Aorta (tissue), 5 donors: Measurements from ENCODE around the gene GAB2. TPM values are rescaled to one million over a fixed set of nuclear protein-coding genes. Genes with fewer than 3 reads are reported as not detected.
A peak's percentile ranks its signal among the peaks of the same experiment; 100 is the strongest.

ENCODE experiments used
- ATAC-seq: fragments of 200-7000 bp; cut with Tn5 transposase; one replicate; pipeline ENCODE4 v1.9.1; 2022; ENCODE audit warnings: moderate library complexity; ENCODE audit not compliant: low FRiP score
- DNase-seq, 2 donors: peaks; one replicate each; pipeline ENCODE4 v3.0.0-alpha.2; 2020
- H3K27ac ChIP-seq, 2 donors: one replicate each; pipeline ENCODE4 v1.5.1; 2013; ENCODE audit warnings: low read length in 2 of 2, mild to moderate bottlenecking in 2 of 2, moderate library complexity in 2 of 2, control low read depth in 1 of 2, inconsistent platforms in 1 of 2, low read depth in 1 of 2
- H3K27me3 ChIP-seq, 2 donors: one replicate each; pipeline ENCODE4 v1.6.1; 2013; ENCODE audit warnings: control low read depth in 1 of 2, low read length in 1 of 2, mild to moderate bottlenecking in 1 of 2, moderate library complexity in 1 of 2; ENCODE audit not compliant: insufficient read depth in 2 of 2, control insufficient read depth in 1 of 2
- H3K36me3 ChIP-seq, 2 donors: one replicate each; pipeline ENCODE4 v1.6.1; 2013; ENCODE audit warnings: control low read depth in 1 of 2, low read length in 1 of 2, mild to moderate bottlenecking in 1 of 2; ENCODE audit not compliant: insufficient read depth in 2 of 2, control insufficient read depth in 1 of 2
- H3K4me1 ChIP-seq, 2 donors: one replicate each; pipeline ENCODE4 v1.6.1; 2013; ENCODE audit warnings: low read length in 2 of 2, control low read depth in 1 of 2, mild to moderate bottlenecking in 1 of 2, moderate library complexity in 1 of 2; ENCODE audit not compliant: insufficient read depth in 2 of 2, control insufficient read depth in 1 of 2
- H3K4me3 ChIP-seq, 2 donors: one replicate each; pipeline ENCODE4 v1.5.1; 2013; ENCODE audit warnings: low read length in 2 of 2, control low read depth in 1 of 2, mild to moderate bottlenecking in 1 of 2
- H3K9me3 ChIP-seq: one replicate; pipeline ENCODE4 v1.6.1; 2013; ENCODE audit warnings: mild to moderate bottlenecking, low read length; ENCODE audit not compliant: control insufficient read depth
- WGBS, 2 donors: extraction: QIAGEN DNeasy Blood & Tissue Kit; methylation state at CpG; one replicate each; pipeline ENCODE4 v1.1.7; 2013; 5-methylcytosine and 5-hydroxymethylcytosine counted together
- intact Hi-C, 2 donors: fragments of 100-400 bp; cut with DNase I; formaldehyde crosslinking; loops; one replicate each; pipeline versions ENCODE4 v1.14.2 to v1.15.0; 2022
- polyA plus RNA-seq, 2 donors: library from polyadenylated mRNA; stranded (reverse); fragments of 200-250 nt; gene quantifications; one replicate each; pipeline ENCODE4 v1.2.3, GENCODE V29; 2013
- total RNA-seq, 2 donors: library from RNA; stranded (reverse); fragmentation: NEBNext Ultra II Directional; extraction: Animal tissue kit (Norgen Biotek cat#: 25700); gene quantifications; one replicate each; pipeline ENCODE4 v1.2.1, GENCODE V29; 2021
- donor health status: healthy with polysubstance abuse.
- donor health status: Bipolar disorder and iron deficiency.
- donor health status: DM: no; HTN: no; CAD: no.
- donor health status: DM: no; HTN: no; CAD: no.
- donor health status: DM: yes; HTN: yes; CAD: no.

GAB2 gene
- total and polyA plus RNA-seq, 4 donors: 19.3 to 82.6 (median 55.2) TPM

DNA sequence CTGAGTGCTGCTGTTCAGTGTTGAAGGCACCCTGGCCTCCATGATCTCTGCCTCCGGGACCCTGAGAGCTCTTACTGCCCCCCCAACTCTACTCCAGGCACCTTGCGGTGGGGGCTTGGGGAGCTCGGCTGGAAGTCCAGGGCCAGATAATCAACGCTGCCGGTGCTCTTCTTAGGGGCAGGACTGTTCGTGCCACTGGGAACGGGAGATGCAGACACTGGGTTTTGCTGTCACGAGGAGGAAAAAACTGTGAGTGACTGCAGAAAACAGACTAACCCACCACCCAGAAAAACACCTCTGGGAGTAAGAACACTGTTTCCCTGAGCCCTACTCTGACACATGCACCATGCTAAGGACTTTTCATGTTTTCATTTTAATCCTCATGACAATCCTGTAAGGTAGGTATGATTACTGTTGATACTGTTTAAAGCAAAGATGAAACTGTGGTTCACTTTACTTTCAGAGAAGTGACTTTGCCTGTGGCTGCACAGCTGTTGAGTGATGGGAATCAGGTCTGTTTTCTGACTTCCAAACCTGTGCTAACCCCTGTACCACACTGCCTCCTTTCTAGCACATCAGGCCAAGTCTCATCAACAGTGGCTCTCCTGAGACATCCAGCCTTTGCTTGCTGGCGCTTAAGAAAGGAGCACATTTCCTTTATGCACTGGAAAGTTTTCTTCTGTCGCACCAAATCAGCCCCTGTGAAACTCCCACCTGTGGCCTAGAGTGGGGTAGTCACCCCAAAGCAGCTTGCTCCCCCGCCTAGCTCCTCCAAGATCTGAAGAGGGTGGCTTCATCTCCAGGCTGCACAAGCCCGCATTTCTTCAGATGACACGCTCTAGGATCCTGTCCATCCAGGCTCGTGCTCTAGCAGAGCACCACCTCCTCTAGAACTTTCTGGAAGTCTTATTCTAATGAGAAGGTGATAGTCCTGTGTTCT, 197.1 kb downstream of the GAB2 start:
- intact Hi-C loops: no loop called here
- H3K27me3 ChIP-seq: no peaks in the 10 kb centered on the region
- 87 to 90% methylated on average over 14 of the region's 14 CpGs for WGBS, 2 donors
- peaks cover 5 to 12% of the 10 kb centered on the region in 2 donors for H3K36me3 ChIP-seq
- H3K4me3 ChIP-seq: no peak overlapping the region
- ATAC-seq (no peak), DNase-seq (no peak)
- no peak overlapping the region for H3K27ac ChIP-seq
- no peaks in the 10 kb centered on the region for H3K9me3 ChIP-seq
- H3K4me1 ChIP-seq: no peaks in the 10 kb centered on the region

DNA sequence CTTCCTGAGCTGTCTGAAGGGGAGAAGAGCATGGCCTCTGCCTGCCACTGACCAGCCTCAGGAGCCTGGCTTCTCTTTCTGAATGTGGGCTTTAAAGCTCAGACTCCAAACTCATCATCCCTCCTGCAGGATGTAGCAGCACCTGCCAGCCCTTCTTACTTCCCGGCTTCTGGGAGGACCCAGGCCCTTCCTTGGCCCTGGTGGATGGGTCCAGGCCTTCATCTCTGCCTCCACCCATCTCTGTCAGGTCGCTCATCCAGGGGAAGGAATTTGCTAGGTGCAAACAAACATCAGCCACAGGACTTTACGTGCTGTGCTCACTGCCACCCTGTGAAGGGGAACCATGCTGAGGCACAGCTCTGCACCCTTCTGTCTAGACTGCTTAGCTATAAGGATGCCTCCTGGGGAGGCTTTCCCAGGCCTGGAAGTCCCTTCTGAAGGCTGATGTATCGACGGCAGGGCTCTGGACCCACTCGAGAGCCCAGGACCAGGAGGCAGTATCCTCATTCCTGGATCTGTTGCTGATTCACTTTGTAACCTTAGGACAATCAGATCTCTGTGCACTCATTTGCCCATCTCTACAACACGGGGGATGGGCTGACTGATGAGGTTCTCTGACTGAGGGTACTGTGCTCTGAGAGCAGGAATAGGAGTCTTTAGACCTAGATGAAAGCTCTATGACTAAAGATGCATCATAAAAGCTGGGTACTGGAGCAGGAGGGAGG, 198.0 kb downstream of the GAB2 start:
- Histone ChIP-seq H3K36me3 (peaks cover 0 to 11% of the 10 kb centered on the region in 2 donors), H3K27me3 (no peaks in the 10 kb centered on the region), H3K9me3 (no peaks in the 10 kb centered on the region), H3K4me3 (no peak overlapping the region), H3K4me1 (no peaks in the 10 kb centered on the region), H3K27ac (no peak overlapping the region)
- 89 to 93% methylated on average over 7 of the region's 7 CpGs for WGBS, 2 donors
- ATAC-seq: no peak
- no peak for DNase-seq
- intact Hi-C loops: no loop called here

DNA sequence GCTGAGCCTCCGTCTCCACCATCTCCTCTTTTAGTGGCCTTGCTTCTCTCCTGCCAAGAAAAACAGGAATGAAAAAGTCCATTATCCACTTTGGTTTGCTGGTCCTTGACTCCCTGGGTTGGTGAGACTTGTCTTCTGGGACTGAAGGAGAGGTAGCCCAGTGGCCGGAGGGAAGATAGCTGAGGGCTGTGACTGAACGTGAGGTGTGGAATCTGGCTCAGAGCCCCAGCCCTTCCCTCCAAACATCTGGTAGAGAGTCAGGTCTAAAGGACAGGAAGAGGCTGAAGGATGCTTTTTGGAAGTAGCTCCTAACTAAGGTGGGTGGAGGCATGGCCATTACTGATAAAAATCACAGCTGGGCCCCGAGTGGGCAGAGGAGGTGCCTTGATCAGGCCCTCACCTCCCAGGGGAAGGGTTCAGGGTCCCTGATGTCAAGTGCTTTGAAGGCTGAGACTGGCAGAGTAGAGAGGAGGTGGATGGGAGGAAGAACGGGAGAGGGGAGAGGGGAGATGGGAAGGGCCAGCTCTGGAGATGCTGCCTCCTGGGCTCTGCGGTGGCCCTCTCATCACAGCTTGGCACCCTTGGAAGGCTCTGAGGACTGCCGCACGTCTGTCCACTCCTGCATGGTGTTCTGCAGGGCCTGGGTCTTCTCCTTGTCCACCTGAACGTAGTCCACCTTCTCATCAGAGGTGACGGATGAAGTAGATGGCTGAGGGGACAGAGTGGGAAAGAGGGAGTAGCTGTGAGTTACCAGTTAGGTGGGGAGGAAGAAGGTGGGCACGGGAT, 198.7 kb downstream of the GAB2 start:
- intact Hi-C loops: no loop called here
- no peaks in the 10 kb centered on the region for H3K4me1 ChIP-seq
- no peaks in the 10 kb centered on the region for H3K9me3 ChIP-seq
- no peak for ATAC-seq
- 74 to 77% methylated on average over 11 of the region's 11 CpGs for WGBS, 2 donors
- no peak overlapping the region for H3K4me3 ChIP-seq
- H3K27me3 ChIP-seq: no peaks in the 10 kb centered on the region
- H3K27ac ChIP-seq: no peak overlapping the region
- DNase-seq: peak in 1 of 2 donors; percentile 62
- H3K36me3 ChIP-seq: peaks cover 0 to 7% of the 10 kb centered on the region in 2 donors

DNA sequence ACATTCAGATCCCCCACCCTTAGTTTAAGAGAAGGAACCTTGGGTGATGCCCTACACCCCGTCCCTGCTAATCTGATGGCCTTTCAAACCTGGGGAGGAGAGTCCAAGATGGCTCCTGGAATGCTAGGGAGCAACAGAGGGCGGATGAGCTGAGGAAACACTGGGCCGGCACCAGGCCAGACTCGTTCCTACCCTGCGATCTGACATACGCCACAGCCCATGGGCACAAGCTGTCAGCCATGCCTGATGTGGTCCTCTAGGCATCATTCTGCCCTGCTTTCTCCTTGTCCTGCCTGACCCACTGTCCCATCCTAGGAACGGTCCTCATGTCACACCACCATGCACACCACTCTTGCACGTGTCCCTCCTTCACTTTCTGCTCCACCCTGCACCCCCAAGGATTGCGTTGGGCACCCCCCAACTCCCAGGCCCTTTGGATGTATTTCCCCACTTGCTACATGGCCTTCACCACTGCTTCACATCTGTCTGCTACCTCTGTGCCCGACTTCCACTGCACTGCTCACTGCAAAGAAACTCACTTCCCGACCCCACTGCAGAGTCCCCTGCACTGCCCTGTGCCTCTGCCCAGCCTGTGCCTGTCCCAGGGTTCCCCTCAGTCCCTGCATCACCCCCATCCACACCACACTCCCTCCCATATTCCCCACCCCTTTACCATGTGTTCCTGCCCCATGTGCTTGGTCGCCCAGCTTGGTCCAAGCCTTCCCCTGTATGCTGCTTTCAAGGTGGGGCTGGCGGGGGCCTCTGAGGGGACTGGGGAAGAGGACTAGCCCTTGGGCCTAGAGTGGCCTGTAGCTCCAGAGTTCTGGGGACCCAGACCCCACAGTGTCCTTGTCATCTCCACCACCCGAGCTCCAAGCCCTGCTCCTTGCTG, 199.7 kb downstream of the GAB2 start:
- intact Hi-C loops: no loop called here
- no peak overlapping the region for H3K4me3 ChIP-seq
- ATAC-seq (no peak), DNase-seq (peak in 1 of 2 donors; percentile 55)
- H3K27ac ChIP-seq: no peak overlapping the region
- WGBS, 2 donors: 94 to 95% methylated on average over 14 of the region's 14 CpGs
- no peaks in the 10 kb centered on the region for H3K27me3 ChIP-seq
- H3K4me1 ChIP-seq: no peaks in the 10 kb centered on the region
- no peaks in the 10 kb centered on the region for H3K9me3 ChIP-seq
- peaks cover 0 to 7% of the 10 kb centered on the region in 2 donors for H3K36me3 ChIP-seq

DNA sequence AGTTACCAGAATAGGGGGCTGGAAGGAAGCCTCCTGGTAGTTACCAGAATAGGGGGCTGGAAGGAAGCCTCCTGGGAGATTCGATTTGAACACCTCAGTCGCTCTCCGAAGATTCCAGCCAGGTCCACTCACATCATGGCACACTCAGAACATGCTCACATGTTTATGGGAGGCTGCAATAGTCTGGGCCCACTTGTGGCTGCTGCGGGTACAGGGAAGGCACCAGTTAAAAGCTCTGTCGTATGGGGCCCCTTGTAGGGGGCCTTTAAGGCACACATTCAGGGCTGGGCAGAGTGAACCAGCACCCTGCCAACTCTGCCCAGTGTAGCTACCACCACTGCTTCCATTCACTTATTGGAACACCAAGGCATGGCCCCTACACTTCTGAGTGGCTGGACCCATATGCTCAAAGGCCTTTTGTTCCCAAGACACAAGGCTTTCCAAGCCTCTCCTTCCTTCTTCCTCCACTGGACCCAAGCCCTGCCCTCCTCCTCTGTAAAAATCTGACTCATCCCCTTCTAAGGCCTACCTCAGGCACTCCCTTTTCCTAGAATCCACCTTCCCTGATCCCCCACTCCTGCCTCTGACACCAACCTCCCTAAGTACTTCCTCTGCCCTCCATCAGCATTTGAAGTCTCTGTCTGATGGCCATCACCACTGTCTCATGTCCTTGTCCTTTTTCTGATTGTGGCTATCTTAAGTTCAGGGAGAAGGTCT, 200.9 kb downstream of the GAB2 start:
- peaks cover 0 to 6% of the 10 kb centered on the region in 2 donors for H3K36me3 ChIP-seq
- ATAC-seq (no peak), DNase-seq (peak in 1 of 2 donors; percentile 55)
- intact Hi-C loops: no loop called here
- no peaks in the 10 kb centered on the region for H3K27me3 ChIP-seq
- H3K9me3 ChIP-seq: no peaks in the 10 kb centered on the region
- WGBS, 2 donors: 87 to 92% methylated on average over 5 of the region's 5 CpGs
- no peak overlapping the region for H3K27ac ChIP-seq
- H3K4me3 ChIP-seq: no peak overlapping the region
- H3K4me1 ChIP-seq: no peaks in the 10 kb centered on the region

DNA sequence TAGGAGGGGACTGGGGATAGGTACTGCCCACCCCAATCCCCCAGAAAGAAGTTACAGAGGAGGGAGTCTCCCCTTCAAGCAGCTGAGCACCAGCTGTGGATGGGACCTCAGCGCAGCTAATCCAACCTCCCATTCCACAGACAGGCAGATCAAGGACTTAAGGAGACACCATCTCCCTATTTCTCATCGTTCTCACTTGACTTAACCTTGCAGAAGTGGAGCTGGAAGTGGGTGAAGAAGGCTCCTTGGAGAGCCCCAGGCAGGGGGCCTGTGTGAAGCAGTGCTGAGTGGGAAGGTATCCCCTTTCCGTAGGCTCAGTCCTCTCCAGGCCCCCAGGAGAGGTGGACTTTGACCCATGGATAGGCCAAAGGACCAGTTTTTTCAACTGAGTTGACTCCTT, 201.6 kb downstream of the GAB2 start:
- Histone ChIP-seq H3K36me3 (peaks cover 0 to 3% of the 10 kb centered on the region in 2 donors), H3K27ac (no peak overlapping the region), H3K4me1 (no peaks in the 10 kb centered on the region), H3K4me3 (no peak overlapping the region), H3K9me3 (no peaks in the 10 kb centered on the region), H3K27me3 (no peaks in the 10 kb centered on the region)
- 87 to 92% methylated on average over 3 of the region's 3 CpGs for WGBS, 2 donors
- DNase-seq (no peak), ATAC-seq (no peak)
- intact Hi-C loops: no loop called here

DNA sequence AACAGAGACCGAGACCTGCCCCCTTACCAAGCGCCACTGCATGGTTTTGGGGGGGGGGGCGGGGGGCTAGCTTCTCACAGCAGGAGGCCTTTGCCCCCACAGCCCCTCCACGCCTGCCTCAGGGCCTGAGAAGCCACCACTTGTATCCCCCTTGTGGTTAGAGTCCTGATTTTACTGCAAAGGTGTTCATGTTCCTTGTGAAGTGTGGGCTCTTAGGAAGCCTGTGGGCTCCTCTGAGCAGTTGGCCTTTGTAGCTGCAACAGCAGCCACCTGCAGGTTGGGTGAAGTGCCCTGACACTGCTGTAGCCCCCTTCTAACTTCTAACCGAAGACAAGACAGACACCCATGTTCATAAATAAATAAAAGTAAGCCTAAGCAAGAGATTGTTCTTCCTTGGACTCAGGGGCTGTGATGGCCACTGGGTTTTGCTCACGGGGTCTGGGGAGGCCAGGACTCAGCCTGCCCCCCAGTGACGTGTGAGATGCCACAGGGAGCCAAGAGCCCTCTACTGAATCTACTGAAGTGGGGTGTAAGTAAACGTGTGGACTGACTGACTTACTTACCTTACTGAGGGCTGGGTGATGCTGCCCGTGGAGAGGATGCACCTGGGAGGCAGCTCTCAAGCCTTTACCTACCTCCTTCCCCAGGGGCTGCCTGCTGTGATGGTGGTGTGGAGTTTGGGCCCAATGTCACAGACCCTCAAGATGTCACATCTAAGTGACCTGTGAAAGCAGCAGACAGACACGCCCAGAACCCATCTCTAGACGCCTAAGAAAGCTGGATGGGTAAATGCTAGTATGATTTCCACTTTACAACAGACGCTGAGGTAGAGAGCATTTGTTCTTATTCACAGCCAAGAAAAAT, 203.1 kb downstream of the GAB2 start:
- intact Hi-C loops: no loop called here
- Histone ChIP-seq H3K9me3 (no peaks in the 10 kb centered on the region), H3K27me3 (no peaks in the 10 kb centered on the region), H3K4me3 (no peak overlapping the region), H3K36me3 (peaks cover 0 to 3% of the 10 kb centered on the region in 2 donors), H3K4me1 (no peaks in the 10 kb centered on the region), H3K27ac (peak overlapping the region in 1 of 2 donors; percentile 19)
- WGBS, 2 donors: 63 to 65% methylated on average over 10 to 12 of the region's 12 CpGs
- DNase-seq (peak in 1 of 2 donors; percentile 52), ATAC-seq (no peak)
